Measurements from ENCODE around the gene ACTG1.
A peak's percentile ranks its signal among the peaks of the same experiment; 100 is the strongest.

Gene ACTG1

DNA sequence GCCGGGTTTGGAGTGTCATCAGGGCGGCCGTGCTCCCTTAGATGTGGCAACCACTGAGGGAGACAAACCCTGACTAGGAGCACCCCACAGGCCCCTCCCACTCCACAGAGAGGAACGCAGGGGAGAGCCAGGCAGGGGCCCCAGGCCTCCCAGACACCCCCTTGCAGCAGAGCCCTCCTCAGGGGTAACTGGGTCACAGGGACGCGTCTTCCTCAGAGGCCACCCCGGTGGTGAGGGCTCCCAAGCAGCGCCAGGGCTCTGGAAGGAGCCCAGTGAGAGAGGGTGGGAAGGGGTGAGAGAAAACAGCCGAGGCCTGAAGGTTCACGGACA, 26.9 kb upstream of the ACTG1 start:
- no peak for DNase-seq
- no peaks in the 10 kb centered on the region for H3K27me3 ChIP-seq (ENCODE audit: insufficient read depth, low read depth, severe bottlenecking)
- H3K27ac ChIP-seq = peak overlapping the region; percentile 77
- TF ChIP-seq, protein P1, sequence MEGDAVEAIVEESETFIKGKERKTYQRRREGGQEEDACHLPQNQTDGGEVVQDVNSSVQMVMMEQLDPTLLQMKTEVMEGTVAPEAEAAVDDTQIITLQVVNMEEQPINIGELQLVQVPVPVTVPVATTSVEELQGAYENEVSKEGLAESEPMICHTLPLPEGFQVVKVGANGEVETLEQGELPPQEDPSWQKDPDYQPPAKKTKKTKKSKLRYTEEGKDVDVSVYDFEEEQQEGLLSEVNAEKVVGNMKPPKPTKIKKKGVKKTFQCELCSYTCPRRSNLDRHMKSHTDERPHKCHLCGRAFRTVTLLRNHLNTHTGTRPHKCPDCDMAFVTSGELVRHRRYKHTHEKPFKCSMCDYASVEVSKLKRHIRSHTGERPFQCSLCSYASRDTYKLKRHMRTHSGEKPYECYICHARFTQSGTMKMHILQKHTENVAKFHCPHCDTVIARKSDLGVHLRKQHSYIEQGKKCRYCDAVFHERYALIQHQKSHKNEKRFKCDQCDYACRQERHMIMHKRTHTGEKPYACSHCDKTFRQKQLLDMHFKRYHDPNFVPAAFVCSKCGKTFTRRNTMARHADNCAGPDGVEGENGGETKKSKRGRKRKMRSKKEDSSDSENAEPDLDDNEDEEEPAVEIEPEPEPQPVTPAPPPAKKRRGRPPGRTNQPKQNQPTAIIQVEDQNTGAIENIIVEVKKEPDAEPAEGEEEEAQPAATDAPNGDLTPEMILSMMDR (IDR thresholded peaks at IDR 0.05; ENCODE audit: low read depth, low read length) = no peak
- H3K36me3 ChIP-seq = peaks cover 60% of the 10 kb centered on the region
- peaks cover 2% of the 10 kb centered on the region for H3K9me3 ChIP-seq (ENCODE audit: severe bottlenecking)
- no peak overlapping the region for H3K4me3 ChIP-seq (ENCODE audit: low read depth, low read length)

DNA sequence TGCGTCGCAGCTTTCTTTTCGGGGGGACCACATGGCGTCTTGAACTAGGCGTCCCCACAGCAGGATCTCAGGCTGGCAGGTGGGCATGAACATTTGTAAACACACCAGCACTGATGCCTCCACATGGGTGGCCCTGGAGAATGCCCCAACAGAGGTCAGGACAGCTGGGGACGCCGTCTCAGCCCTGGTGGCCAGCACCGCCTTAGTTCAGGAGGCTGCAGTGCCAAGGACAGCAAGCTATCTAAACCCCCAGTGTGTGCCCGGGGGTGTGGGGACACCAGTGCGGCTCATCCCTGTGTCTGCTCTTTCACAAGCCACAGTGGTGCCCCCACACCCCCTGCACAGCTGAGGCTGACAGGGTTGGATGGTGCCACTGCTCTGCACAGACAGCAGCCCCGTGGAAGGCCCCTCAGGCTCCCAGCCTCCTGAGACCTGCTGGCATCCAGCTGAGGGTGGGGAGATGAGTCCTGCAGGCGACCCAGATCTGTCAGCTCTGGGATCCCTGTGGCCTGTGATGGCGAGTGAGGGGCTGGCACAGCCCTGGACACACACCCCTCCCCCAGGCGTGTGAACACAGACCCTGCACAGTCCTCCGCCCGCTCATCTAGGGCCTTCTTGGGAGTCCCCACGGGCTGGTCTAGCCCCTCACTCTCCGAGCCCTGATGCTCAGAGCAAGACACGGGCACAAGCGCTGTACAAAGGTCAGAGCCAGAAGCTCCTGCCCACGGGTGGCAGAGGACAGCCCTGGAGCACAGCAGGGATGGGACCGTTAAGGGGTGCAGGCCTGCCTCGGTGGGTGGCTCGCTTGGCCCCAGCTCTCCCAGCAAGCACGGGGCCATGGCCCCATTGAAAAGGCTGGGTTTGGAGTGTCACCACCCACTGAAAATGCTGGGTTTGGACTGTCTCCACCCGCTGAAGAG, 26.3 kb upstream of the ACTG1 start:
- H3K36me3 ChIP-seq = peaks cover 54% of the 10 kb centered on the region
- no peaks in the 10 kb centered on the region for H3K27me3 ChIP-seq (ENCODE audit: insufficient read depth, low read depth, severe bottlenecking)
- H3K9me3 ChIP-seq (ENCODE audit: severe bottlenecking) = peaks cover 2% of the 10 kb centered on the region
- no peak overlapping the region for H3K4me3 ChIP-seq (ENCODE audit: low read depth, low read length)
- TF ChIP-seq, protein P1 (IDR thresholded peaks at IDR 0.05; ENCODE audit: low read depth, low read length) = no peak
- H3K27ac ChIP-seq = peak overlapping the region; percentile 77
- DNase-seq = no peak

DNA sequence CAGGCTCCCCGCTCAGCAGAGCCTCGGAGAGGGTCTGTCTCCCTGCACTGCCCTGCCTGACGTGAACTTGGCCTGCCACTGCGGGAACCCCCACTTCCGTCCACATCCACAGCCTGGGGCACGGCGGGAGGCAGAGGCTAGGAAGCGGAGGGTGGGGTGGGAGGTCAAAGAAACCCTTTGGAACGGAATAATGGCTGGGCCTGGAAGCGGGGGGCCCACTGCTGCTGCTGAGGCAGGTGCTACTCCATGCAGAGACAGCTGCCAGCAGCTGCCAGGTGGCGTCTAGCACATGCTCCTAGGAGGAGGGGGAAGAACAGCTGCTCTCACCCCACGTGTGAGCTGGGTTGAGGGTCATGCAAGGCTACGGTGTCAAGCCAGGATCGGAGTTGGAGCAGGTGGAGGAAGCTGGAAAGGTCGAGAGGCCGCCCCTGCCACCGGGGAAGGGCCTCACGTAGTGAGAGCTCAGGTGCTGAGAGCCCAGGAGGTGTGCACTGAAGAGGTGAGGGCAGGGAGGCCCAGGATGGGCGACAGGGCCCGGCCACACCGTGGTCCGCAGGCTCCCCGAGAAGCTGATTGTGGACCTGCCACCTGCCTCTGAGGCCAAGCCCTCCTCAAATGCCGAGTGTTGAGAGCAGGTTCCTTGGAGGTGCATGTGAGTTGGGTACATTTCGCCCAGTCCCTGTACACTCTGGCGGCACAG, 25.4 kb upstream of the ACTG1 start:
- H3K27ac ChIP-seq = peak overlapping the region; percentile 77
- H3K36me3 ChIP-seq = peaks cover 45% of the 10 kb centered on the region
- DNase-seq = peak; percentile 95
- no peak overlapping the region for H3K4me3 ChIP-seq (ENCODE audit: low read depth, low read length)
- H3K9me3 ChIP-seq (ENCODE audit: severe bottlenecking) = peaks cover 2% of the 10 kb centered on the region
- TF ChIP-seq, protein P1 (IDR thresholded peaks at IDR 0.05; ENCODE audit: low read depth, low read length) = no peak
- no peaks in the 10 kb centered on the region for H3K27me3 ChIP-seq (ENCODE audit: insufficient read depth, low read depth, severe bottlenecking)

DNA sequence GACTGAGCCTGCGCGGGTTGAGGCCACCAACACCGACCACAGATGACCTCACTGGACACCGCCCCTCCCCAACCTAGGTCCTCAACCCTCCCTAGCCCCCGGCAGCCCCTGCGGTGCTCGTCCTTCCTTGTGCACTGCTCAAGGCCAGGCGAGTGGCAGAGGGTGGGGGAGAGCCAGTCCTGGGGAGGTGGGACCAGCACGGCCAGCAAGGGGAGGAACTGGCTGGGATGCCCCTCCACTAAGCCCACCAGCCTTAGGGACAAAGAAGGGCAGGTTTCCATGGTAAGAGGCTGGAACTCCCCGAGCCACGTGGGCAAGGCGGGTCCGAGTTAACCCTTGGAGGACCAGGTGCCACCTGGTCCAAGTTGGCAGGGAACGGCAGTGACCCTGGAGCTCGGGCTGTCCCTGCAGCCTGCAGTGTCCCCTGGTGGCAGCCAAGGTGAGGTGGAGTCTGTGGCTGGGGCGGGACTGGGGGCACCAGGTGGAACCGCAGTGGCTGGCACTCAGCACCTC, 24.8 kb upstream of the ACTG1 start:
- Histone ChIP-seq H3K36me3 (peaks cover 39% of the 10 kb centered on the region), H3K9me3 (ENCODE audit: severe bottlenecking) (peaks cover 2% of the 10 kb centered on the region), H3K27me3 (ENCODE audit: insufficient read depth, low read depth, severe bottlenecking) (no peaks in the 10 kb centered on the region), H3K27ac (peak overlapping the region; percentile 77), H3K4me3 (ENCODE audit: low read depth, low read length) (no peak overlapping the region)
- DNase-seq = peak; percentile 85
- TF ChIP-seq, protein P1 (IDR thresholded peaks at IDR 0.05; ENCODE audit: low read depth, low read length) = peak; percentile 100

DNA sequence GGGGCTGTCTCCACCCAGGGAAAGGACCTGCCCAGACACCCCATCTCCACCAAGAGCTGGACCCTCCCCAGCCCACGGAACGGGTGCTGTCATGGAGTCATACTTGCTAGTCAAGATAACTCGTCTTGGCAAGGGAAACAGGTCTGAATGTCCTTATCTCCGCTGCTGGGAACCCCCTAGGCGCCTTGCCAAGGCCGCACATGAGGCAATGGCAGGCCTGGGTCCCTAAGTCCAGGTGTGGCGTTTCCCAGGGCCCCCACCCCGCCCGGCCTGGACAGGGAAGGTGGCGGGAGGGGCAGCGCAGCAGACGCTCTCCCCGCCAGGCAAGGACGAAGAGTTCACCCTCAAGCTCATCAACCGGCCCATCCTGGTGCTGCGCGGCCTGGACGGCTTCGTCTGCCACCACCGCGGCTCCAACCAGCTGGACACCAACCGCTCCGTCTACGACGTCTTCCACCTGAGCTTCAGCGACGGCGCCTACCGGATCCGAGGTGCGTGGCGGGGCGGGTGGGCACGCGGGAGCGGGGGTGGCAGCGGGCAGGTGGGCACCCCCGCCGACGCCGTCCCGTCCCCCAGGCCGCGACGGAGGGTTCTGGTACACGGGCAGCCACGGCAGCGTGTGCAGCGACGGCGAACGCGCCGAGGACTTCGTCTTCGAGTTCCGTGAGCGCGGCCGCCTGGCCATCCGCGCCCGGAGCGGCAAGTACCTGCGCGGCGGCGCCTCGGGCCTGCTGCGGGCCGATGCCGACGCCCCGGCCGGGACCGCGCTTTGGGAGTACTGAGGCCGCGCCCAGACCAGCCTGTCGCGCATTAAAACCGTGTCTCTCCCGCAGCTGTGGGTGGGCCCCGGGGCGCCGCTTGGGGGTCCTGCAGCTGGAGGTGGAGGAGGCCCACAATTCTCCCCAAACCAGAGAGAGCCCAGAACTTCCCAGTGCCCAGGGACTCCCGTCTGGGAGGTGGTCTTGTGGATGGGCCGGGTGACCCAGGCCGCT, 24.0 kb upstream of the ACTG1 start:
- no peak overlapping the region for H3K27ac ChIP-seq
- TF ChIP-seq, protein P1 (IDR thresholded peaks at IDR 0.05; ENCODE audit: low read depth, low read length) = no peak
- H3K36me3 ChIP-seq = peaks cover 35% of the 10 kb centered on the region
- H3K27me3 ChIP-seq (ENCODE audit: insufficient read depth, low read depth, severe bottlenecking) = no peaks in the 10 kb centered on the region
- no peak overlapping the region for H3K4me3 ChIP-seq (ENCODE audit: low read depth, low read length)
- no peak for DNase-seq
- H3K9me3 ChIP-seq (ENCODE audit: severe bottlenecking) = peaks cover 2% of the 10 kb centered on the region

Data from WERI-Rb-1 (cell line).